Cerebellar cortex (tissue), 1 donor: Measurements from ENCODE around the gene SATL1.
A peak's percentile ranks its signal among the peaks of the same experiment; 100 is the strongest.
"Not testable (repeated sequence)": the region's sequence is repeated elsewhere in the genome, so short reads cannot be mapped to it uniquely, and the experiment has no call there.

Experiments
- DNase-seq: peaks from one replicate; pipeline ENCODE4 v3.0.0-alpha.2; 2015; ENCODE audit warnings: low spot score

SATL1 gene

GRCh38 chrX:85111347-85111746, 132.2 kb downstream of the SATL1 start:
- DNase-seq, result peak; percentile 2

GRCh38 chrX:85109235-85109634, 134.3 kb downstream of the SATL1 start:
- peak; percentile 1 for DNase-seq

DNA sequence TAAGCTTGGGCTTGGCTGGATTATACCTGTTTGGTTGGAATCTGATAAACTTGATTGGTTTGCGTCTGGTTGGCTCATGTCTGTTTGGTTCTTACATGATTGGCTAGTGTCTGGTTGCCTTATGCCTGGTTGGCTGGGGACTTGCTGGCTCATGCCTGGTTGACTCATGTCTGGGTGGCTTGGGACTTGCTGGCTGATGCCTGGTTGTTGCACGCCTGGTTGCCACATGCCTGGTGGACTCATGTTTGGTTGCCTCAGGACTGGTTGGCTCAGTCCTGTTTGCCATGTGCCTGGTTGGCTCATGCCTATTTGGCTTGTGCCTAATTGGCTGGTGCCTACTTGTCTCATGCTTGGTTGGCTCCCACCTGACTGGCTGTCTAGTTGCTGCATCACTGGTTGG, 135.4 kb downstream of the SATL1 start:
- no peak for DNase-seq

DNA sequence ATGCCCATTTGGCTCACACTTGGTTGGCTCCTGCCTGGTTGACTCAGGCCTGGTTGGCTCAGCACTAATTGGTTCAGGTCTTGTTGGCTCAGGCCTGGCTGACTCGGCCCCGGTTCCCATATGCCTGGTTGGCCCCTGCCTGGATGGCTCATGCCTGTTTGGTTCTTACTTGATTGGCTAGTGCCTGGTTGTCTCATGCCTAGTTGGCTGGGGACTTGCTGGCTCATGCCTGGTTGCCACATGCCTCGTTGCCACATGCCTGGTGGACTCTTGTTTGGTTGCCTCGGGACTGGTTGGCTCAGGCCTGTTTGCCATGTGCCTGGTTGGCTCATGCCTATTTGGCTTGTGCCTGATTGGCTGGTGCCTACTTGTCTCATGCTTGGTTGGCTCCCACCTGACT, 136.2 kb downstream of the SATL1 start:
- no peak for DNase-seq

DNA sequence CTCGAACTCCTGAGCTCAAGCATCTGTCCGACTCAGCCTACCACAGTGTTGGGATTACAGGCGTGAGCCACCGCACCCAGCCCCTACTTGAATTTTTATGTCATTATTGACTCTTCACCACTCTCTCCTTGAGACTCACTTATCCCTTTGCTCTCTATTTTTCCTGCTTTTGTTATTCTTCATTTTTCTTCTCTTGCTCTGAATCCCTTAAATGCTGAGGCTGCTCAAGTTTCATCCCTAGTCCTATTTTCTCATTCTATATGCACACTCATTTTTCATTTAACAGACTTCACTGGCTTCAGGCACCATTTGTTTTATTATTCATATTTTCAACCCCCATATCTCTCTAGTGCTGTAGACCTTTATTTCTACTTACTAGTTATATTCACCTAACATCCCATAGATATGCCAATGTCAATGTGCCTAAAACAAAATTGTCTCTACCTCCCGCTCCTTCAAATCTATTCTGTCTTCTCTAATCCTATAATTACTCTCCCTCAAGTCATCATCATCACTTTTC, 154.2 kb downstream of the SATL1 start:
- no peak for DNase-seq

- peak; percentile 38 for DNase-seq
Observed at GRCh38 chrX:85084770-85085393, 158.7 kb downstream of the SATL1 start.

DNA sequence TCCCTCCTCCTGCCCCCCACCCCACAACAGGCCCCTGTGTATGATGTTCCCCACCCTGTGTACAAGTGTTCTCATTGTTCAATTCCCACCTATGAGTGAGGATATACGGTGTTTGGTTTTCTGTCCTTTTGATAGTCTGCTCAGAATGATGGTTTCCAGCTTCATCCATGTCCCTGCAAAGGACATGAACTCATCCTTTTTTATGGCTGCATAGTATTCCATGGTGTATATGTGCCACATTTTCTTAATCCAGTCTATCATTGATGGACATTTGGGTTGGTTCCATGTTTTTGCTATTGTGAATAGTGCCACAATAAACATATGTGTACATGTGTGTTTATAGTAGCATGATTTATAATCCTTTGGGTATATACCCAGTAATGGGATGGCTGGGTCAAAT, 166.3 kb downstream of the SATL1 start:
- not testable (repeated sequence) for DNase-seq

DNA sequence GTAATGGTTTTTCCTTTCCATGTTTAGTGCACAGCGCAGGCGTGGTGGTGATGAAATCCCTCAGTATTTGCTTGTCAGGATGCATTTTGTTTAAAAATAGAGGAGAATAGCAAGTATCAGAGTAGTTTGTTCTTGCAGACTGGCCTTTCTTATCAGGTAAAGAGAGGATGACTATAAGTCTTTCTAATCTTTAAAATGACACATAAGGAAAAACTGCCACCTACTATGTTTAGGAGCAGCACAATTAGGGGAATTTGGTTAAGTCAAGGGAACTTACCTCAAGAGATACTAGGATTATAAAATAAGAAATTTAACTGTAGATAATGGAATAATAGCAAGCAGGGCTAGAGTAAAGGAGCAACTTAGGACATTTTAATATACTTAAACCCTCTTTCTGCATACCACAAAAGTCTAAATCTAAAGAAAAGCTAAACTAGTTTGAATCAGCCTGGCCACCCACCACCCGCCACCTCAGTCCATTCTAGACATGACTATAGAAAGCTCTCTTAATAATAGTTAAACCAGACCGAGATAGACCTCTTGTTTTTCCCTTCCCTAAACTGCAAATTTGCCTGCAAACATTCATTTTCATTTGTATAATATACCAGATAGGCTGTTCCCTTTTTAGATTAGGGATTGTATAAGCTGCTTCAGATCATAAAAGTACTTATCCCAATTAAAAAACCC, 177.9 kb downstream of the SATL1 start:
- no peak for DNase-seq

- peak; percentile 18 for DNase-seq
Observed at GRCh38 chrX:85052636-85053343, 190.8 kb downstream of the SATL1 start.

- DNase-seq, result no peak
Observed at GRCh38 chrX:85052205-85052604, 191.4 kb downstream of the SATL1 start.

DNA sequence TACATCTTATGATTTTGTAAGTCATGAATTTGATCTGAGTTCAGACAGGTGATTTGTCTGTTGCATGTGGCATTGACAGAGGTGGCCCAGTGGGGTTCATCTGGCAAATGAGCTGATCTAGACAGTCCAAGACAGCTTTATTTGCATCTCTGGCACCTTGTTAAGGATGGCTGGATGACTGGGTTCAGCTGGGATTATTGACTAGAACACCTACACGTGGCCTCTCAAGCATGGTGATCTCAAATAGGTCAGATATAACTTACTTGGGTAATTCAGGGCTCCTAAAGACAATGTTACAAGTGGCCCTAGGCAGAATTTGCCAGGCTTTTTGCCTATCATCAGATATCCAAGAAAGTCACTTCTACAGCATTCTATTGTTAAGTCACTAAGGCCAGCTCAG, 192.0 kb downstream of the SATL1 start:
- DNase-seq, result no peak
